HG02981 (cell line): ENCODE measurements around the gene CCL21.

ENCODE experiments used
- ATAC-seq: cut with Tn5 transposase; IDR thresholded peaks from one replicate; pipeline ENCODE4 v1.9.1; 2021; ENCODE audit warnings: mild to moderate bottlenecking, moderate library complexity; ENCODE audit not compliant: unreplicated experiment

CCL21 gene

GRCh38 chr9:34675048-34675714 lies 34.8 kb downstream of the CCL21 start:
- ATAC-seq = no peak

- no peak for ATAC-seq
These were observed 35.5 kb downstream of the CCL21 start for GRCh38 chr9:34674440-34674839.

GRCh38 chr9:34671307-34671706 lies 38.6 kb downstream of the CCL21 start:
- ATAC-seq = no peak

GRCh38 chr9:34669809-34670562 lies 40.0 kb downstream of the CCL21 start:
- ATAC-seq = no peak

- peak; percentile 63 for ATAC-seq
These were observed 44.3 kb downstream of the CCL21 start for GRCh38 chr9:34665381-34666250.

- peak; percentile 11 for ATAC-seq
These were observed 44.9 kb downstream of the CCL21 start for GRCh38 chr9:34665067-34665380.

- peak; percentile 59 for ATAC-seq
These were observed 45.5 kb downstream of the CCL21 start for GRCh38 chr9:34664281-34665066.

- ATAC-seq = no peak
These were observed 46.7 kb downstream of the CCL21 start for GRCh38 chr9:34663303-34663605.

GRCh38 chr9:34662526-34663302 lies 47.2 kb downstream of the CCL21 start, which contains the start of gene CCL27:
Gene CCL27 (minus strand): TSS chr9:34662657. CDS start chr9:34662633, 24 bp downstream.
- ATAC-seq = no peak

- no peak for ATAC-seq
These were observed 50.2 kb downstream of the CCL21 start for GRCh38 chr9:34659592-34660253.
